H1 (cell line): Measurements from ENCODE around the gene NDUFAF8. TPM values are rescaled to one million over a fixed set of nuclear protein-coding genes. Genes with fewer than 3 reads are reported as not detected.

Experiments used
- BRCA1 ChIP-seq: IDR thresholded peaks from 2 replicates; pipeline ENCODE4 v1.6.1; 2012; ENCODE audit warnings: low read depth, low read length, improper control_type of control experiment
- KDM5A ChIP-seq: fragments of 200-600 bp; IDR thresholded peaks from 2 replicates; pipeline ENCODE4 v1.7.1; 2012; ENCODE audit warnings: mild to moderate bottlenecking, low read length, inconsistent platforms, mixed read lengths
- RAD21 ChIP-seq, 2 experiments: IDR thresholded peaks in 1 of 2; conservative IDR thresholded peaks in 1 of 2; 2 replicates each; pipeline ENCODE4 v1.6.1; 2011; ENCODE audit warnings: low read depth in 2 of 2, low read length in 2 of 2, improper control_type of control experiment in 1 of 2, inconsistent platforms in 1 of 2, mild to moderate bottlenecking in 1 of 2, moderate library complexity in 1 of 2
- polyA plus RNA-seq, 7 experiments: library from polyadenylated mRNA; depleted of rRNA in 3 of 7; stranded (reverse) in 5 of 7; unstranded in 2 of 7; fragments of >200 nt in 5 of 7; fragments of 200-250 nt in 2 of 7; gene quantifications; 1 replicate in 5 of 7; 2 replicates in 1 of 7; 4 replicates in 1 of 7; pipeline versions ENCODE4 v1.2.1 to v1.2.3, GENCODE V29; 2011 to 2013; ENCODE audit warnings: missing spikeins in 2 of 7, mixed read lengths in 2 of 7
- total RNA-seq: library from RNA; stranded (reverse); fragmentation: NEBNext Ultra II Directional; extraction: Animal tissue kit (Norgen Biotek cat#: 25700); gene quantifications from 2 replicates; pipeline ENCODE4 v1.2.1, GENCODE V29; 2021

NDUFAF8 gene
- total and polyA plus RNA-seq, 2 of the 8 experiments (the other 6 are each of a cell fraction or from before 2014, with no cell fraction given), result 48.9 to 91.1 TPM

DNA sequence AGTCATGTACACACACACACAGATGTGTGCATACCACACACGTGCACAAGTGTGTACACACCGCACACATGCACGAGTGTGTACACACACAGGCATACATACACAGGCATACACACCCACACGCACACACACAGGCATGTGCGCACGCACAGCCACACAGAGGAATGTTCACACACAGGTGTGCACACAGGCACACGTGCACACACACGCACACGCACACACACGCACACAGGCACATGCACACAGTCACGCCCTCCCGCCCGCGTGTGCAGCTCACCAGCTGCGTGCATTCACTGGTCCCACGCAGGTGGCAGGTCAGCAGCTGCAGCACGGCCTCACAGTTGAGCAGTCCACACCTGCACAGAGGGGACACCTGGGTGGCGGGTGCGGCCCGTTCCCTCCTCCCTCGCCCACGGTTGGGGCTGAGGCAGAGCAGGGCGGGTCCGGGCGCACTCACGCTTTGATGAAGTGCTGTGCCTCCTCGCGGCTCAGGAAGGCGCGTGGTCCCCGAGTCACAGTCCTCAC lies 7.9 kb upstream of the NDUFAF8 start (continued):
- no peak for TF ChIP-seq KDM5A
- no peak for TF ChIP-seq RAD21 (IDR thresholded peaks at IDR 0.05 in 1 of 2, conservative IDR thresholded peaks at IDR 0.05 in 1 of 2; ENCODE audit: low read depth in 2 of 2, low read length in 2 of 2)
- no peak for TF ChIP-seq BRCA1
